HepG2 (cell line): ENCODE data around the gene KMT2E. TPM values are rescaled to one million over a fixed set of nuclear protein-coding genes. Genes with fewer than 3 reads are reported as not detected.

ENCODE experiments used
- ATAC-seq: fragments of 200-7000 bp; cut with Tn5 transposase; 3 replicates; pipeline ENCODE4 v1.9.1; 2020; ENCODE audit warnings: mild to moderate bottlenecking, moderate library complexity
- BruUV-seq: library from RNA; stranded (reverse); fragments of 400-500 nt; replicated peaks from 2 replicates; lab custom pipeline; 2021; lab: Mats Ljungman, UMichigan
- CTCF ChIA-PET: fragments of 300-600 bp; formaldehyde crosslinking; extraction: SDS; loops from one replicate; lab custom pipeline; 2021; ENCODE audit warnings: low total read pairs, inconsistent platforms, low intra/inter-chr PET ratio; lab: Yijun Ruan, JAX
- POLR2A ChIA-PET: fragments of 350-600 bp; sonication (Branson Sonifier 250); formaldehyde crosslinking; loops from one replicate; lab custom pipeline; 2020; ENCODE audit warnings: antibody characterized with exemption, inconsistent platforms; lab: Yijun Ruan, JAX
- DNase-seq: peaks from one replicate; pipeline ENCODE4 v3.0.0-alpha.2; 2015; ENCODE audit warnings: low spot score
- FAIRE-seq: peaks from 3 replicates; lab custom pipeline; 2011; peaks lifted over from hg19 to GRCh38; lab: Jason Lieb, UNC
- H2AFZ ChIP-seq: one replicate; pipeline ENCODE4 v1.6.1; 2011; ENCODE audit warnings: low read length, inconsistent platforms
- H3K27ac ChIP-seq: fragments of 300-600 bp; 3 replicates; pipeline ENCODE4 v1.8.0; 2011; ENCODE audit warnings: mixed run types, mild to moderate bottlenecking, mixed read lengths, low read length, inconsistent platforms; ENCODE audit not compliant: insufficient read depth; ENCODE audit errors: extremely low read length
- H3K27me3 ChIP-seq, 2 experiments: fragments of 200-600 bp in 1 of 2; 2 replicates in 1 of 2; 3 replicates in 1 of 2; pipeline versions ENCODE4 v1.6.0 to v1.8.0; 2011; ENCODE audit warnings: low read length in 2 of 2, mild to moderate bottlenecking in 2 of 2, moderate library complexity in 2 of 2, inconsistent platforms in 1 of 2; ENCODE audit not compliant: insufficient read depth in 2 of 2, control insufficient read depth in 1 of 2
- H3K36me3 ChIP-seq, 2 experiments: fragments of 200-600 bp in 1 of 2; replicated peaks in 1 of 2; 2 replicates in 1 of 2; 3 replicates in 1 of 2; pipeline versions ENCODE4 v1.5.1 to v1.8.0; 2011; ENCODE audit warnings: low read length in 2 of 2, inconsistent platforms in 1 of 2; ENCODE audit not compliant: insufficient read depth in 2 of 2, control insufficient read depth in 1 of 2
- H3K4me1 ChIP-seq: 2 replicates; pipeline ENCODE4 v1.5.1; 2012; ENCODE audit warnings: low read length, inconsistent platforms; ENCODE audit not compliant: insufficient read depth
- H3K4me2 ChIP-seq: 2 replicates; pipeline ENCODE4 v1.6.0; 2011; ENCODE audit warnings: low read depth, low read length, inconsistent platforms
- H3K4me3 ChIP-seq, 3 experiments: fragments of 200-600 bp in 1 of 3; sonication (generic), shearing (Covaris generic) in 1 of 3; replicated peaks in 1 of 3; 2 replicates each; pipeline ENCODE4 v1.5.1; 2011 to 2016; ENCODE audit warnings: low read length in 3 of 3, inconsistent platforms in 2 of 3, low read depth in 2 of 3, mild to moderate bottlenecking in 2 of 3, control low read depth in 1 of 3, mixed read lengths in 1 of 3; ENCODE audit not compliant: insufficient read depth in 1 of 3
- H3K79me2 ChIP-seq: one replicate; pipeline ENCODE4 v1.6.1; 2011; ENCODE audit warnings: low read length, inconsistent platforms; ENCODE audit not compliant: insufficient read depth
- H3K9ac ChIP-seq: 2 replicates; pipeline ENCODE4 v1.6.0; 2011; ENCODE audit warnings: mild to moderate bottlenecking, low read depth, low read length, inconsistent platforms; ENCODE audit not compliant: insufficient read depth
- H3K9me3 ChIP-seq: 2 replicates; pipeline ENCODE4 v1.5.1; 2012; ENCODE audit warnings: mild to moderate bottlenecking, low read length
- H4K20me1 ChIP-seq: 2 replicates; pipeline ENCODE4 v1.6.0; 2011; ENCODE audit warnings: inconsistent platforms, mild to moderate bottlenecking, low read length, moderate library complexity; ENCODE audit not compliant: insufficient read depth
- ATAD3A ChIP-seq: sonication (generic); formaldehyde crosslinking; IDR thresholded peaks from 2 replicates; pipeline ENCODE4 v1.4.0; 2020; ENCODE audit warnings: missing genetic modification reagents
- ATM ChIP-seq: fragments of 450-650 bp; IDR thresholded peaks from 2 replicates; pipeline ENCODE4 v1.7.1; 2017; ENCODE audit warnings: mild to moderate bottlenecking, borderline replicate concordance
- BCL6 ChIP-seq: IDR thresholded peaks from 2 replicates; pipeline ENCODE4 v1.6.1; 2016; ENCODE audit warnings: missing genetic modification reagents, missing compliant biosample characterization
- CHCHD3 ChIP-seq: sonication (generic); formaldehyde crosslinking; IDR thresholded peaks from 2 replicates; pipeline ENCODE4 v1.8.0; 2022; ENCODE audit warnings: mild to moderate bottlenecking, missing genetic modification reagents, moderate library complexity
- EHMT2 ChIP-seq: fragments of 200-600 bp; sonication (generic); IDR thresholded peaks from 2 replicates; pipeline ENCODE4 v1.7.0; 2017; ENCODE audit warnings: antibody characterized with exemption, low read depth, low read length, borderline replicate concordance
- HDAC1 ChIP-seq: sonication (generic); formaldehyde crosslinking; IDR thresholded peaks from 2 replicates; pipeline ENCODE4 v1.5.1; 2020; ENCODE audit warnings: mild to moderate bottlenecking, missing genetic modification reagents
- HES4 ChIP-seq: sonication (generic); formaldehyde crosslinking; IDR thresholded peaks from 2 replicates; pipeline ENCODE4 v1.9.0; 2021; ENCODE audit warnings: mild to moderate bottlenecking, missing genetic modification reagents, borderline replicate concordance
- HNF4G ChIP-seq, 2 experiments: sonication (generic) in 1 of 2; formaldehyde crosslinking in 1 of 2; IDR thresholded peaks; 2 replicates each; pipeline versions ENCODE4 v1.4.0 to v1.6.1; 2011 to 2020; ENCODE audit warnings: borderline replicate concordance in 2 of 2, low read depth in 2 of 2, mild to moderate bottlenecking in 2 of 2, low read length in 1 of 2, missing genetic modification reagents in 1 of 2, moderate library complexity in 1 of 2
- MXI1 ChIP-seq: IDR thresholded peaks from 3 replicates; pipeline ENCODE4 v1.6.1; 2012; ENCODE audit warnings: low read depth, low read length, inconsistent platforms, borderline replicate concordance
- RXRA ChIP-seq: sonication (generic); formaldehyde crosslinking; IDR thresholded peaks from 2 replicates; pipeline ENCODE4 v1.5.1; 2020; ENCODE audit warnings: missing genetic modification reagents
- U2AF2 ChIP-seq: fragments of 200-400 bp; formaldehyde crosslinking; IDR thresholded peaks from 2 replicates; pipeline ENCODE4 v1.6.1; 2017; ENCODE audit warnings: low read depth, mild to moderate bottlenecking, low read length
- ZEB1 ChIP-seq: IDR thresholded peaks from 2 replicates; pipeline ENCODE4 v1.6.1; 2012; ENCODE audit warnings: mild to moderate bottlenecking, low read depth, inconsistent platforms; ENCODE audit not compliant: insufficient replicate concordance
- ZHX2 ChIP-seq, 2 experiments: sonication (generic) in 1 of 2; formaldehyde crosslinking in 1 of 2; IDR thresholded peaks; 2 replicates each; pipeline versions ENCODE4 v1.6.1 to v1.9.0; 2014 to 2022; ENCODE audit warnings: antibody characterized with exemption in 1 of 2, borderline replicate concordance in 1 of 2, inconsistent platforms in 1 of 2, low read depth in 1 of 2, missing genetic modification reagents in 1 of 2
- ZNF557 ChIP-seq: sonication (generic); formaldehyde crosslinking; IDR thresholded peaks from 2 replicates; pipeline ENCODE4 v1.4.0; 2020; ENCODE audit warnings: missing genetic modification reagents
- ZSCAN31 ChIP-seq: sonication (generic); formaldehyde crosslinking; IDR thresholded peaks from 2 replicates; pipeline ENCODE4 v1.5.0; 2020; ENCODE audit warnings: low read depth, mild to moderate bottlenecking, missing genetic modification reagents
- WGBS: methylation state at CpG from one replicate; pipeline ENCODE4 v1.1.6; 2017; ENCODE audit warnings: low lambda C conversion rate; 5-methylcytosine and 5-hydroxymethylcytosine counted together
- in situ Hi-C: cut with HindIII; loops from 2 replicates; pipeline ENCODE4 v1.10.0; 2017; ENCODE audit warnings: low pct_unique_long_range_greater_than_20kb; ENCODE audit not compliant: extremely low pct_ligation_motif_present
- intact Hi-C: fragments of 100-400 bp; cut with micrococcal nuclease; formaldehyde crosslinking; loops from one replicate; pipeline ENCODE4 v1.10.0; 2022; ENCODE audit not compliant: unreplicated experiment
- polyA plus RNA-seq, 8 experiments: library from polyadenylated mRNA; depleted of rRNA in 3 of 8; stranded (reverse) in 7 of 8; unstranded in 1 of 8; fragments of >200 nt; fragmentation: Illumina TruSeq in 4 of 8; extraction: Trizol in 4 of 8; gene quantifications; 2 replicates each; pipeline versions ENCODE4 v1.2.1 to v1.2.3, GENCODE V29; 2011 to 2016; ENCODE audit warnings: low read depth in 4 of 8, missing spikeins in 1 of 8, mixed read lengths in 1 of 8; ENCODE audit not compliant: insufficient read depth in 1 of 8
- total RNA-seq, 5 experiments: library from RNA; depleted of rRNA; stranded (reverse); fragments of >200 nt; fragmentation: Illumina TruSeq; extraction: Trizol; gene quantifications; 2 replicates each; pipeline ENCODE4 v1.2.3, GENCODE V29; 2016; ENCODE audit warnings: low read depth in 1 of 5
- TF ChIP-seq, protein P1 (sequence below), 2 experiments: sonication (generic) in 1 of 2; formaldehyde crosslinking in 1 of 2; IDR thresholded peaks; 2 replicates each; pipeline versions ENCODE4 v1.4.0 to v1.6.1; 2018 to 2020; ENCODE audit warnings: missing genetic modification reagents in 2 of 2, borderline replicate concordance in 1 of 2, low read depth in 1 of 2, mild to moderate bottlenecking in 1 of 2, missing biosample characterization in 1 of 2

Gene KMT2E
- total and polyA plus RNA-seq, 2 of the 13 experiments (the other 11 are each of a cell fraction or from before 2014, with no cell fraction given): 6.3 to 24.4 TPM

DNA sequence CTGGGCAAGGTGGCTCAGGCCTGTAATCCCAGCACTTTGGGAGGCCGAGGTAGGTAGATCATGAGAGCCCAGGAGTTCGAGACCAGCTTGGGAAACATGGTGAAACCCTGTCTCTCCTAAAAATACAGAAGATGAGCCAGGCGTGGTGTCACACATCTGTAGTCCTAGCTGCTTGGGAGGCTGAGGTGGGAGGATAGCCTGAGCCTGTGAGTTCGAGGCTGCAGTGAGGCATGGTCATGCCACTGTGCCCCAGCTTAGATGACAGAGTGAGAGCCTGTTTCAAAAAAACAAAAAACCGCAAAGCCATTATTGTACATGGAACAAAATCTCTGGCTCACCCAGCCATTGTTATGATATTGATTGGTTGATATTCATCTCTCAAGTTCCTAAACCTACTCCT lies 53.7 kb downstream of the KMT2E start (continued):
- no peak for TF ChIP-seq ZHX2 (IDR thresholded peaks at IDR 0.05; ENCODE audit: low read depth)
- TF ChIP-seq ZHX2 (CRISPR knock-in tag; IDR thresholded peaks at IDR 0.05; ENCODE audit: borderline replicate concordance): no peak
- TF ChIP-seq, all 625 proteins: peak for 0

DNA sequence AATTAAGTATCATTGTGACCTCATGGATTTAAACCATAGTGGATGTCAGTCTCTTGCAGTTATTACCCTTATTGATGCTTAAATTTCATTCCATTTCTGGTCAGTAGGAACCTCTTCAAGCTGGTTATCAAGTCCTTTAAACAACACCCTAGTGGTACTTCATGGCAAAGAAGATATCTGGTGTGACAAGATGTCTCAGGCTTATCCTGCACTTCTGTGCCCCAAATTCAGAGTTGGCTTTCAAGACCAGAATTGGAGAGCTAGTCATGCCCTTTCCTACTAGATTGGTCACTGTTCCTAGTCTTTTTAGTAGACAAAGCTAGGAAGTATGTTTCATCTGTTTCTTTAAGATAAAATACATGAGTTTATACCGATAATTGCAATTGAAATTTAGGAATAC lies 54.9 kb downstream of the KMT2E start:
- Histone ChIP-seq H3K27ac (no peak overlapping the region), H3K27me3 (no peaks in the 10 kb centered on the region), H3K4me1 (no peaks in the 10 kb centered on the region), H4K20me1 (peaks cover 8% of the 10 kb centered on the region), H3K79me2 (no peaks in the 10 kb centered on the region), H2AFZ (no peak overlapping the region), H3K9ac (no peak overlapping the region), H3K4me2 (no peak overlapping the region), H3K36me3 (peaks cover 6 to 66% of the 10 kb centered on the region in 2 experiments; a peak in 4 of 5 replicates), H3K9me3 (no peaks in the 10 kb centered on the region), H3K4me3 (no peak overlapping the region)
- no peak for ATAC-seq
- WGBS: 98% methylated on average over 1 of the region's 1 CpG
- intact Hi-C loops (no loop called here), in situ Hi-C loops (no loop called here)
- POLR2A ChIA-PET: no interaction called here
- no peak for FAIRE-seq
- no TSS peak for BruUV-seq
- CTCF ChIA-PET: no interaction called here
- no peak for DNase-seq
- TF ChIP-seq CHCHD3 (CRISPR knock-in tag) (no peak), HDAC1 (CRISPR knock-in tag) (no peak), ATAD3A (CRISPR knock-in tag) (no peak), MXI1 (no peak), ZNF557 (CRISPR knock-in tag) (no peak), RXRA (no peak), U2AF2 (no peak), BCL6 (CRISPR knock-in tag) (no peak), ZEB1 (no peak), ZSCAN31 (CRISPR knock-in tag) (no peak), HES4 (CRISPR knock-in tag) (no peak), HNF4G (IDR thresholded peaks at IDR 0.05; ENCODE audit: borderline replicate concordance, low read depth, low read length) (no peak), HNF4G (CRISPR knock-in tag; IDR thresholded peaks at IDR 0.05; ENCODE audit: borderline replicate concordance, low read depth) (no peak), ATM (no peak), EHMT2 (no peak)
- TF ChIP-seq, protein P1, sequence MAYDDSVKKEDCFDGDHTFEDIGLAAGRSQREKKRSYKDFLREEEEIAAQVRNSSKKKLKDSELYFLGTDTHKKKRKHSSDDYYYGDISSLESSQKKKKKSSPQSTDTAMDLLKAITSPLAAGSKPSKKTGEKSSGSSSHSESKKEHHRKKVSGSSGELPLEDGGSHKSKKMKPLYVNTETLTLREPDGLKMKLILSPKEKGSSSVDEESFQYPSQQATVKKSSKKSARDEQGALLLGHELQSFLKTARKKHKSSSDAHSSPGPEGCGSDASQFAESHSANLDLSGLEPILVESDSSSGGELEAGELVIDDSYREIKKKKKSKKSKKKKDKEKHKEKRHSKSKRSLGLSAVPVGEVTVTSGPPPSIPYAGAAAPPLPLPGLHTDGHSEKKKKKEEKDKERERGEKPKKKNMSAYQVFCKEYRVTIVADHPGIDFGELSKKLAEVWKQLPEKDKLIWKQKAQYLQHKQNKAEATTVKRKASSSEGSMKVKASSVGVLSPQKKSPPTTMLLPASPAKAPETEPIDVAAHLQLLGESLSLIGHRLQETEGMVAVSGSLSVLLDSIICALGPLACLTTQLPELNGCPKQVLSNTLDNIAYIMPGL (CRISPR knock-in tag; IDR thresholded peaks at IDR 0.05; ENCODE audit: borderline replicate concordance in 1 of 2, low read depth in 1 of 2): no peak
